Activated naive CD4-positive, alpha-beta T cell treated with anti-CD3 and anti-CD28 coated beads, Interleukin-2, amount 50 U/mL, for 24 hours (primary cell): Measurements from ENCODE around the gene SAT2.

ENCODE experiments used
- H3K27ac Mint-ChIP-seq: one replicate; pipeline ENCODE4 v1.8.0; 2021; ENCODE audit warnings: mild to moderate bottlenecking, mixed read lengths
- H3K27me3 Mint-ChIP-seq: one replicate; pipeline ENCODE4 v1.8.0; 2021; ENCODE audit warnings: mixed read lengths
- H3K36me3 Mint-ChIP-seq: one replicate; pipeline ENCODE4 v1.8.0; 2021; ENCODE audit warnings: mixed read lengths
- H3K4me1 Mint-ChIP-seq: one replicate; pipeline ENCODE4 v1.8.0; 2021; ENCODE audit warnings: mixed read lengths
- H3K4me3 Mint-ChIP-seq: one replicate; pipeline ENCODE4 v1.8.0; 2021; ENCODE audit warnings: mild to moderate bottlenecking, mixed read lengths
- H3K9me3 Mint-ChIP-seq: one replicate; pipeline ENCODE4 v1.8.0; 2021; ENCODE audit warnings: mixed read lengths

SAT2 gene

GRCh38 chr17:7627250-7628121 lies at the start of gene SAT2:
SAT2 (minus strand) TSS chr17:7627821; CDS start chr17:7627635, 186 bp downstream.
- H3K36me3 Mint-ChIP-seq, result no peaks in the 10 kb centered on the region
- peak within 1 kb of the TSS; percentile 59 for H3K27ac Mint-ChIP-seq
- H3K4me3 Mint-ChIP-seq, result peak within 1 kb of the TSS; percentile 88
- no peaks in the 10 kb centered on the region for H3K9me3 Mint-ChIP-seq
- H3K27me3 Mint-ChIP-seq, result no peaks in the 10 kb centered on the region
- H3K4me1 Mint-ChIP-seq, result peaks cover 19% of the 10 kb centered on the region

- H3K27ac Mint-ChIP-seq, result peak overlapping the region; percentile 65
- no peaks in the 10 kb centered on the region for H3K9me3 Mint-ChIP-seq
- peaks cover 16% of the 10 kb centered on the region for H3K36me3 Mint-ChIP-seq
- H3K4me3 Mint-ChIP-seq, result no peak overlapping the region
- peaks cover 7% of the 10 kb centered on the region for H3K4me1 Mint-ChIP-seq
- no peaks in the 10 kb centered on the region for H3K27me3 Mint-ChIP-seq
These were observed 48.9 kb upstream of the SAT2 start for GRCh38 chr17:7676533-7676932.

- H3K27me3 Mint-ChIP-seq, result no peaks in the 10 kb centered on the region
- no peak overlapping the region for H3K27ac Mint-ChIP-seq
- no peaks in the 10 kb centered on the region for H3K9me3 Mint-ChIP-seq
- peaks cover 19% of the 10 kb centered on the region for H3K36me3 Mint-ChIP-seq
- H3K4me3 Mint-ChIP-seq, result no peak overlapping the region
- peaks cover 7% of the 10 kb centered on the region for H3K4me1 Mint-ChIP-seq
These were observed 47.3 kb upstream of the SAT2 start for GRCh38 chr17:7674934-7675333.

DNA sequence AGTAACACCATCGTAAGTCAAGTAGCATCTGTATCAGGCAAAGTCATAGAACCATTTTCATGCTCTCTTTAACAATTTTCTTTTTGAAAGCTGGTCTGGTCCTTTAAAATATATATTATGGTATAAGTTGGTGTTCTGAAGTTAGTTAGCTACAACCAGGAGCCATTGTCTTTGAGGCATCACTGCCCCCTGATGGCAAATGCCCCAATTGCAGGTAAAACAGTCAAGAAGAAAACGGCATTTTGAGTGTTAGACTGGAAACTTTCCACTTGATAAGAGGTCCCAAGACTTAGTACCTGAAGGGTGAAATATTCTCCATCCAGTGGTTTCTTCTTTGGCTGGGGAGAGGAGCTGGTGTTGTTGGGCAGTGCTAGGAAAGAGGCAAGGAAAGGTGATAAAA lies 45.6 kb upstream of the SAT2 start:
- H3K36me3 Mint-ChIP-seq, result peaks cover 19% of the 10 kb centered on the region
- H3K27ac Mint-ChIP-seq, result no peak overlapping the region
- no peaks in the 10 kb centered on the region for H3K27me3 Mint-ChIP-seq
- H3K4me3 Mint-ChIP-seq, result no peak overlapping the region
- peaks cover 7% of the 10 kb centered on the region for H3K4me1 Mint-ChIP-seq
- H3K9me3 Mint-ChIP-seq, result no peaks in the 10 kb centered on the region

- no peak overlapping the region for H3K27ac Mint-ChIP-seq
- no peaks in the 10 kb centered on the region for H3K4me1 Mint-ChIP-seq
- no peaks in the 10 kb centered on the region for H3K9me3 Mint-ChIP-seq
- no peaks in the 10 kb centered on the region for H3K27me3 Mint-ChIP-seq
- peaks cover 10% of the 10 kb centered on the region for H3K36me3 Mint-ChIP-seq
- H3K4me3 Mint-ChIP-seq, result no peak overlapping the region
These were observed 40.9 kb upstream of the SAT2 start for GRCh38 chr17:7668482-7668881.

DNA sequence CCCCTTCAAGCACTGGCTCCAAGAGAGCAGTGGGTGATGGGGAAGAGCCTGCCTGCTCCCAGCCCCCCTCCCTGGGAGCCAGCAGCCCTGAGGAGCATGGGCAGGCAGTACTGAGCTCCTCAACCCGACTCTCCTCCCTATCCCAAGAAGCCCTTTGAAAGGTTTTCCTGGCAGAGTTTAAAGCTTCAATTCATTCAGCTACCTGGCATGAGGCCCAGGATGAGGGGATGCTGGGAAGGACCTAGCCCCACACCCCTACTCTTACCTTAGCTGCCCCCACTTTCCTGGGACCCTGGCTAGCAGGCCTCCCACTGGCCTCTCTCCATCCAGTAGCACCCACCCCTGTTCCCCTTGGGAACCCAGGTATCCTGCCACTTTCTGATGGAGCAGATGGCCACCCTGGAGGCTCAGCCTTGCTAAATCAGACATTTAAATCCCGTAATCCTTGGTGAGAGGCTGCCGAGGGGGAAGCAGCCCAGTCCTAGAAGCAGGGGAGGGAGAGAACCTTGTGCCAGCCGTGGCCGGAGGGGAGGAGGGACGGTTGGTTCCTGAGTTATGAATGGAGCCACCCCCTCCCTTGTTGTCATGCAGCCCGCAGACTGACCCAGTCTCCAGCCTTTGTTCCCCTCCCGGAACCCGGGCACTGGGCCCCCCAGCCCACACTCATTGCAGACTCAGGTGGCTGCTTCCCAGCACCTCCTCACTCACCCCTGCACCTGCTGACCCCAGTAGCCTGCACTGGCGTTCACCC lies 40.2 kb upstream of the SAT2 start:
- Mint-ChIP-seq H3K4me3 (no peak overlapping the region), H3K27me3 (no peaks in the 10 kb centered on the region), H3K4me1 (no peaks in the 10 kb centered on the region), H3K9me3 (no peaks in the 10 kb centered on the region), H3K27ac (peak overlapping the region; percentile 59), H3K36me3 (peaks cover 5% of the 10 kb centered on the region)

DNA sequence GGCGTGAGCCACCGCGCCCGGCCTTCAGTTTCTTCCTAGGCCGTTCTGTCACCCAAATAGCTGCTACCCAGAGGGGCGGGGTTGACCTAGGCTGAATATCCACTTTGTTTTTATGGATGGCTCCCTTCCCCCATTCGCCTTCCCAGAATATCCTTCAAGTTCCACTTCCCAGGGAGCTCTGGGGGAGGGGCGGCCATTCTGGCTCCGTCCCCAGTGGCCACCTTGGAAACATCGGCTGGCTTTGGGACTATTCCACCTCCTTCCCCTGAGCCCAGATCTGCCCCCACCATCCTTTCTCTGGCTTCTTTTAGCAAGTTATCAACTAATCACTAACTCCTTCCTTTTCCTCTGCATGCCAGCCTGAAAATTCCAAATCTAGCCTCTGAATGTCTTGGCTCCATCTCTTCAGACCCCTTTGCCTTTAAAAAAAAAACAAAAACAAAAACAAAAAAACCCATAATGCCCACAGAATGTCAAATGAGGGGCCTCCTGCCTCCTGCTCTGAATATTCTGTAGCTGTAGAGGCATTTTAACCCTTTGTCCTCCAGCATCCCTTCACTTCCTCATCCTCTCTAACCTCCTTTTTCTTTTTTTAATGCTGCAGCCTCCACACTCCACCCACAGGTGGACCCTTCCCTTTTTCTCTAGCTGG lies 29.5 kb upstream of the SAT2 start:
- H3K4me3 Mint-ChIP-seq, result no peak overlapping the region
- H3K9me3 Mint-ChIP-seq, result no peaks in the 10 kb centered on the region
- no peaks in the 10 kb centered on the region for H3K4me1 Mint-ChIP-seq
- peaks cover 2% of the 10 kb centered on the region for H3K27me3 Mint-ChIP-seq
- H3K27ac Mint-ChIP-seq, result no peak overlapping the region
- H3K36me3 Mint-ChIP-seq, result no peaks in the 10 kb centered on the region

DNA sequence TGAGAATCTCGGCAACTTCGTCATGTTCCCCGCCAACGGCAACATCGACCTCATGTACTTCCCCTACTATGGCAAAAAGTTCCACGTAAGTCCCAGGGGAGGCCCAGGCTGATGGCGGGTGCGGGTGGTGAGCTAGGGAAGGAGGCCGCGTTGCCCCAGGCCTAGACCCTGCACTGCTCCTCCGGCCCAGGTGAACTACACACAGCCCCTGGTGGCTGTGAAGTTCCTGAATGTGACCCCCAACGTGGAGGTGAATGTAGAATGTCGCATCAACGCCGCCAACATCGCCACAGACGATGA lies 27.9 kb upstream of the SAT2 start:
- no peak overlapping the region for H3K4me3 Mint-ChIP-seq
- H3K27me3 Mint-ChIP-seq, result peaks cover 8% of the 10 kb centered on the region
- H3K36me3 Mint-ChIP-seq, result no peaks in the 10 kb centered on the region
- H3K27ac Mint-ChIP-seq, result no peak overlapping the region
- peaks cover 8% of the 10 kb centered on the region for H3K4me1 Mint-ChIP-seq
- H3K9me3 Mint-ChIP-seq, result no peaks in the 10 kb centered on the region

DNA sequence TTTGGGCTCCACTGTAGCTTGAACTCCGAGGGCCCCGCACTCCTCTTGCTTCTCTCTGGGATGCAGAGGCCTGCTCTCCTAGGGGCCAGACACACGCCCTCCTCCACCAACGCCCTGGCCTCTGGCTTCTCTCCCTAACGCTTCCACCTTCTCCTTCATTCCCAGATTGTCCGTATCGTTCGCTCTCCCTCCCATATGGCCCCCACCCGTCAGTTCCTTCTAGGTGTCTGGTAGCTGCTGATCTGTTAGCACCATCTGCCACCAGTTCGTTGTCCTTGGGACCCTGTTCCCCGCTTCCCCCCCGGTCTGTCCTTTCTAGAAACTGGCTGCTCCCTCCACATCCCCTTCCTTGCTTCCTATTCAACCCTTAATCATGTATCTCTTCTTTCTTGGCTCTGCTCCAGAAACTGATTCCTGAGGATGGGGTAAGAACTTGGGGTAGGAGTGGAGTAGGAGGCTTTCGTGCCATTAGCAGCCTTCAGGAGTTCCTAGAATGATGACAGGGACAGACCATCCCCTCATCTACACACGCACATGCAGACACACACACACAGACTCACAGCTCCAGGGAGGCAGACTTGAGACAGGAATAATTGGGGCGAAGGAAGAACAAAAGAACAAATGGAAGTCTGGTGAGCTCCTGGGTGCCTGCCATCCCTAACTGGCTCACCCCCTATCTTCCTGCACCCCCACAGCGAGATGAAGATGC lies 27.4 kb upstream of the SAT2 start:
- peaks cover 13% of the 10 kb centered on the region for H3K4me1 Mint-ChIP-seq
- no peak overlapping the region for H3K4me3 Mint-ChIP-seq
- no peak overlapping the region for H3K27ac Mint-ChIP-seq
- no peaks in the 10 kb centered on the region for H3K36me3 Mint-ChIP-seq
- peaks cover 12% of the 10 kb centered on the region for H3K27me3 Mint-ChIP-seq
- no peaks in the 10 kb centered on the region for H3K9me3 Mint-ChIP-seq

DNA sequence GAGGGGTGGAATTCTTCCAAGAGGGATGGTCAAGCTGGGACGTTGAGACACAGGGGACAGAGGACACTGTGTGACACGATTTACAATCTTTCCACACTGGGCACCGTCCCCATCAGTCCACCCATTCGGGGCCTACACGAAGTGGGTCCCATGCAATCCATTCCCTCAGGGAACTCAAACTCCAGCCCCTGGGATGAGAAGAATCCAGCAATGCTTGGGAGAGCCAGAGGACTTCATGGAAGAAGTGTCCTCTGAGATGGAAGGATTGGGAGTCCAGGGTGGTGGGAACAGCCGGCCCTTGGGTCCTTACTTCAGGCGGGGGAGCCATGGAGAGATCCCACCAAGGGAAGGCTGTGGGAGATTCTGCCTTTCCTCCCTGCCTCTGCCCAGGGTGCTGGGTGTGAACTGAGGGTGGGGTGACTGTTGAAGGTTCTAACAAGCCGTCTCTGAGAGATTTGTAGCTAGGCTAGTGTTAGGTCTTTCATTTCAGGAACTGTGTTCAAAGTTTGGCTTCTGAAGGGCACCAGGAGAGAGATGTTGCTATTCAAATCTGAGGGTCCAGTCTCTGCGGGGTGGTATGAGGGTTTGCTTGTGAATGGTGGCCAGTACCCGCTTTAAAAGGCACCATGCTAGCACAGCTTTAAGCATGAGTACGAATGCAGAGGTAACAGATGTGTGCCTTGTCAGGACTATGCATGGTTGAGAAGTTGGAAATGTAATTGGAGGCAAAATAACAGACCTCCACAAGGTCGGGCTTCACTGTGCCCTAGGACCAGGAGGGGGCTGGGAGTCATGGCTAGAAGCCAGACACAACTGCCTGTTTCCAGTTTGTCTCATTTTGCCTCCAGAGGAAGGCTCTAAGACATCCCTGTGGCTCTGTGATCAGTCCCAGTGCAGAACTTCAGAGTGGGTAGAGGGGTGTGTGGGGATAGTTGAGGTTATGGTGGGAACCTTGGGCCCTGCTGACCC lies 25.1 kb upstream of the SAT2 start:
- peaks cover 16% of the 10 kb centered on the region for H3K4me1 Mint-ChIP-seq

DNA sequence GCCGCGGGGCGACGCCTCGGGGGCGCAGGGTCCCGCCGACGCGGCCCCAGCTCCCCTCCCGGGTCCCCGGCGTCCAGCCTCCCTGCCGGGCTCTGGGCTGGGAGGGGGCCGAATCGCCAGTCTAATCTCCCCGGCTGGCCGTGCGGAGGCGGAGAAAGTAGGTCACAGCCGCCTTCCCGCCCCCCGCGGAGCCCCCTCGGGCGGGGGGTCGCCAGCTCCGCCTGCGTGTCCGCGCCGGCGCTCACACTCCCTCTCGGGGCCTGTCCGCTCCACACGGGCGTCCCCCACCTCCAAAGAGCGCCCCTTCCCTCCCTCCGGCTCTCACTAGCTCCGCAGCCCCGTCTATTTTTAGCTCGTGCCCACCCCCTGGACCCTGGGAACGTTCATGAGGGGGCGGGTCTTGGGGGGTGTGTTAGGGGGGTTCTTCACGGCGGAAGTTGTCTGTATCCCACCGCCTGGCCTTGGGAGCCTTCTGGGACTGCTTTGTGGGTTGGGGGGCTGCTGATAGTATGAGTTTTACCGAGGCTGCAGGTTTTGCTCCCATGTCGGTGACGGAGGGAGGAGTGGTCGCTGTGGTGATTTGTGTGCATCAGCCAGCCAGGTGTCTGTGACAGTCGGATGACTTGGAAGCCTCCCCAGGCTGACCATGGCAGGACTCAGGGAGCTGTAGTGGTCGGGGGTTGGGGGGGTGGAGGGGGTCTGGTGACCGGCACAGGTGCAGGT lies 24.2 kb upstream of the SAT2 start:
- Mint-ChIP-seq H3K27ac (no peak overlapping the region), H3K27me3 (peaks cover 20% of the 10 kb centered on the region), H3K9me3 (no peaks in the 10 kb centered on the region), H3K4me1 (peaks cover 16% of the 10 kb centered on the region), H3K36me3 (no peaks in the 10 kb centered on the region), H3K4me3 (peak overlapping the region; percentile 52)

More for the DNA sequence above, 25.1 kb upstream of the SAT2 start:
- Mint-ChIP-seq H3K27me3 (peaks cover 20% of the 10 kb centered on the region), H3K9me3 (no peaks in the 10 kb centered on the region), H3K27ac (no peak overlapping the region), H3K36me3 (no peaks in the 10 kb centered on the region), H3K4me3 (peak overlapping the region; percentile 52)

DNA sequence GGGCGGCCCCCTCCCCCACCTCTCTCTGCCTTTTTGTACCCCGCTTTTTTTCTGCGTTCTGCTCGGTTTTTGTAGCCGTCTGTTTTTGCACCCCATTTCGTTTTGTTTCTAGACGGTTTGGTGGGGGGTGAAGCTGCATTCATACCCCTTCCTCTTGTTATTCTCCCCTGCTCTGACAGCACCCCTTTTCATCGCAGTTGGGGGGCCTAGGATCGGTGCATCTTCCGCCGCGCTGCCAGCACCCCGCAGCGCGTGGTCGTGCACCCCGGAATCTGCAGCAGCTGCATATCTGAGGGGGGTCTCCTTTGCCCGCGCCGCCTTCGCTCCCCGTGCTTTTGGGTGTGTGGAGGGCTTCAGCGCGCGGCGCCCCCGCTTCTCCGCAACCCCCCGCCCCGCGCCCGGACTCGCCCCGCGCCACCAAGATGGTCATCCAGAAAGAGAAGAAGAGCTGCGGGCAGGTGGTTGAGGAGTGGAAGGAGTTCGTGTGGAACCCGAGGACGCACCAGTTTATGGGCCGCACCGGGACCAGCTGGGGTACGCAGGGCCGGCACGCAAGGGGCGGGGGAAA lies 23.6 kb upstream of the SAT2 start:
- no peaks in the 10 kb centered on the region for H3K36me3 Mint-ChIP-seq
- no peak overlapping the region for H3K27ac Mint-ChIP-seq
- peaks cover 16% of the 10 kb centered on the region for H3K4me1 Mint-ChIP-seq
- peak overlapping the region; percentile 78 for H3K4me3 Mint-ChIP-seq
- peaks cover 20% of the 10 kb centered on the region for H3K27me3 Mint-ChIP-seq
- H3K9me3 Mint-ChIP-seq, result no peaks in the 10 kb centered on the region

GRCh38 chr17:7650509-7651096 lies 23.0 kb upstream of the SAT2 start, which contains the start of gene ATP1B2:
ATP1B2 (plus strand) TSS chr17:7650926; CDS start chr17:7651519, 593 bp downstream.
- Mint-ChIP-seq H3K27ac (no peak within 1 kb of the TSS), H3K27me3 (peaks cover 20% of the 10 kb centered on the region)

More at GRCh38 chr17:7650509-7651096, 23.0 kb upstream of the SAT2 start, which contains the start of gene ATP1B2:
- Mint-ChIP-seq H3K4me3 (peak within 1 kb of the TSS; percentile 90), H3K4me1 (peaks cover 16% of the 10 kb centered on the region), H3K9me3 (no peaks in the 10 kb centered on the region), H3K36me3 (no peaks in the 10 kb centered on the region)
